HG03469 (cell line): ENCODE results near the gene FARS2.
"Not testable (repeated sequence)": the region's sequence is repeated elsewhere in the genome, so short reads cannot be mapped to it uniquely, and the experiment has no call there.

Experiments
- ATAC-seq: cut with Tn5 transposase; IDR thresholded peaks from one replicate; pipeline ENCODE4 v1.9.1; 2021; ENCODE audit warnings: mild to moderate bottlenecking, moderate library complexity, moderate number of reproducible peaks; ENCODE audit not compliant: unreplicated experiment

Gene FARS2

DNA sequence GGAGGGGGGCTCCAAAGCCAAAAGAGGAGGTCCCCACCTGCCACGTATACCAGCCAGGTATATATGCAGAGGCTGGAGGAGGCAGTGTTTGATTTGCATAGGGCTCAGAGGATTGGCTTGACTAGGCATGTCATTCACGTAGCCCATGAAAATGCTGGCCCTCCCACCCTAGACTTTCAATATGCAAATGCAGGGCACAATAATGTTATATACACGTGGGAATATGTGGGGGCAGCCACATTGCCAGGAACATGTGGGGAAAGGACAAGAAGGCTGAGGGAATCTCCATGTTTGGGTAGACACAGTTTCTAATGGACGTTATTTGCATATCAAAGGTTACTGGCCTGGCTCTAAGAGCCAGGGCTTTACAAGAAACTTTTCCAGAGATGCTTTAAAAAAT is 301.8 kb downstream of the FARS2 start:
- ATAC-seq = no peak

DNA sequence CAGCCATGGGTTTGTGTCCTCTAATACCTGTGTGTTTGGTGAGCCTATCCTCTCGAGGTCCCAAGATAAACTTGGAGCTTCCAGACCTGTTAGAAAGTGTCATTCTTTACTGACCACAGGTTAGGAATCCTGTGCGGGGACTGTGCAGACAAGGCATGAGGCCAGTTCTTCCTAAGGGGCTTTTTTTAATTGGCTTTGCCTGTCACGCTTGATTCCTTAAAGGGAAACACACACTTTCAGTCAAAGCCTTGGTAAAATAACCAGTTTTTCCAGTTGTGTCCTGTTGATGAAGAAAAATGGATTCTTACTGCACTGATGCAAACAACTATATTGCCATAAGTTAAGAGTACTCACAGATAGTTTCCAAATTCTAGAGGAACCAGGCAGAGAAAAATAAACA is 303.4 kb downstream of the FARS2 start:
- ATAC-seq = not testable (repeated sequence)

DNA sequence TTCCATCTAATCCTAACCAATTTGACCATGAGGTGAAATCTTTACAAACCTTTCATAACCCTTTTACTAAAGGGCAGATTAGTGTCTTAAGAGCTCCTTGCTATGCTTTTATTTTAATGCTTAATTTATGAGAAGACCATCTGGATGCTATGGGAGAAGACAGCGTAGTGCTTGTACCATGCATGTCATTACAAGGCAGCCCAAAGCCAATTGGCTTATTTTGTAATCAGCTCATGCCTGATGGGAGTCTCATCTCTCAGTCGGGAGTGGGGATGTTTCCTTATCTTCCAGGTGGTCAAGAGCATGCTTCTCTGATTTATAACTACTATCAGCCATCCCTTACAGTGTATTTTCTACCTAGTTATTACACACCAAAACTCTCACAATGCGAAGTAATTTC is 304.7 kb downstream of the FARS2 start:
- ATAC-seq = no peak

DNA sequence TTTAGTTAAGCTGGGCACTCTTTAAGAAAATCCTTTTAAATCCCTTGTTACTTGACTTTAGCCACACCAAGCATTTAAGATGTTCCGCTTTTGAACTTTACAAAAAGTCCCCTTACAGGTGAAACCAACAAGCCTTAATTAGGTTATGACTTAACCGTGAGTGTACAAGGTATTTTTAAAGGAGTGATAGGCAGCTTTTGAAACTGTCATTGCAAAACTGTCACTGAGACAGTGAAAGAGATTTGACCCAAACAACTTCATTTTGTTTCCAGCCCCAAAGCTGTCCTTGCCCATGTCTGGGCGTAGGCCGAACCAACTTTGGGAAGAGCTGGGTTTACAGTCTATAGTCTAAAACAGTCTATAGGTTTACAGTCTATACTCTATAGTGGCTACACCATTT is 305.4 kb downstream of the FARS2 start:
- peak; percentile 55 for ATAC-seq

DNA sequence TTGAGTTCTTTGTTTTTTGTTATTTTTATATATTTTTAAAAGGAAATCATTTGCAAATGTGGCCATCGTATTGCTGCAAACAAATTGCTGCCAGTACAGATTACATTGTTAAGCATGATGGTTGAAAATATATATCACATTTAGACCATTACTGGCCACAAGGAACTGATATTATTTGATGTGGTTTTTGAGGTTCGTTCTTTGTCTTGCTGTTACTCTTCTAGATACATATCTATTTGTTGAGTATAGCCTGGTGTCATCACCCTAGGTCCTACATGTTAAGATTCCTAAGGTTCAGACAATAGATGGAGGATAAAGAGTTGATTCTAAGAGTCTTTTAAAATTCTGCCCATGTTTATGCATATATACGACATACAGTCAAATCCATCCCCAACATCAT is 306.0 kb downstream of the FARS2 start:
- ATAC-seq = no peak

DNA sequence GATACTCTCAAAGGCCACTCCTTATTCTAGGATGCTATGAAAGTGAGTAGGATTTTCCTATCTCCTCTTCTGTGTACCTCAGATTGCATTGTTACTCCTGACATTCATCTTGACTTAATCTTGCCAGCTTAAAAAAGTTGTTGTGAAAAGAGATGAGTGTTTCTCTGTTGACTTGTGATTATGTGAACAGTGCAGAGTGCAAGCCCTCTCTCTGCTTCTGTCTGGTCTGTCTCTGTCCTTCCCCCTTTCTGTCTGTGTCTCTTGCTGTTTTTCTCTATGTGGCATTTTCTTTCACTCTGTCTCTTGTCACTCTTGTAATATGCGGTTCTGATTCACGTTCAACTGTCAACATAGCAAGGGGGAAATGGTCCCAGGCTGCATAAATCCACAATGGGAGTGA is 306.6 kb downstream of the FARS2 start:
- no peak for ATAC-seq

DNA sequence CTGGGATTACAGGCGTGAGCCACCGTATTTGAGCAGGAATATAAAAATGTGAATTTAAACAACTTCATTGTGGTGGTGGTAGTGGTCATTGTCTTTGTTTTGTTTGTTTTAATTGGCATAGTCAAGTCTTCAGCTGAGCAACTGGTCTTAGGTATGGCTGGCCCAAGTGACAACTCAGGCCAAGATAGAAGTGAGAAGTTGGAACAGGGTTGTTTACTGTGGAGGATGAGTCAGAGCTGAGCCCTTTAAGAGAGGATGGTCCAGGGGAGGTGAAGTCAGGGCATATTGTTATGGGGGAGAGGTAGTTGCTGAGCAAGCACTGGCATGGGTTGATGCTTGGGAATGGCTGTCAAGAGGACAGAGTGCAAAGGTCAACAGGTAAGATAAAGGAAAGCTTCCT is 308.2 kb downstream of the FARS2 start:
- ATAC-seq = no peak

DNA sequence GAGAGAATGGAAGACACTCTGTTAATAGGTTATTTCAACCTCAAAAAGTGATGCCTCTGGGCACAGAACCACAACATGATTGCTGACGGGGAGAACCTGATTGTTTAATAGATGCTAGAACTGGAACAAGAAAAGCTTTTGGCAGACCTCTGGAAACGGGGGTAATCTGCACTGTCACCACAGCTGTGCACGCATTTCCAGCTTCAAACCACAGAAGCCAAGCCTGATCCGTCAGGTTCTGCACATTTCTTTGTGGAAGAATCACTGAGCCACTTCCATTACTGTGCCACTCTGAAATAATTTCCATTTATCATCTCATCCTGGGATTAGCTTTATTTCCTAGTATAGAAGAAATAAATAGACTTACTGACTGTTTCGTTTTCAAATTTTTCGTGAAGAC is 309.3 kb downstream of the FARS2 start:
- no peak for ATAC-seq

DNA sequence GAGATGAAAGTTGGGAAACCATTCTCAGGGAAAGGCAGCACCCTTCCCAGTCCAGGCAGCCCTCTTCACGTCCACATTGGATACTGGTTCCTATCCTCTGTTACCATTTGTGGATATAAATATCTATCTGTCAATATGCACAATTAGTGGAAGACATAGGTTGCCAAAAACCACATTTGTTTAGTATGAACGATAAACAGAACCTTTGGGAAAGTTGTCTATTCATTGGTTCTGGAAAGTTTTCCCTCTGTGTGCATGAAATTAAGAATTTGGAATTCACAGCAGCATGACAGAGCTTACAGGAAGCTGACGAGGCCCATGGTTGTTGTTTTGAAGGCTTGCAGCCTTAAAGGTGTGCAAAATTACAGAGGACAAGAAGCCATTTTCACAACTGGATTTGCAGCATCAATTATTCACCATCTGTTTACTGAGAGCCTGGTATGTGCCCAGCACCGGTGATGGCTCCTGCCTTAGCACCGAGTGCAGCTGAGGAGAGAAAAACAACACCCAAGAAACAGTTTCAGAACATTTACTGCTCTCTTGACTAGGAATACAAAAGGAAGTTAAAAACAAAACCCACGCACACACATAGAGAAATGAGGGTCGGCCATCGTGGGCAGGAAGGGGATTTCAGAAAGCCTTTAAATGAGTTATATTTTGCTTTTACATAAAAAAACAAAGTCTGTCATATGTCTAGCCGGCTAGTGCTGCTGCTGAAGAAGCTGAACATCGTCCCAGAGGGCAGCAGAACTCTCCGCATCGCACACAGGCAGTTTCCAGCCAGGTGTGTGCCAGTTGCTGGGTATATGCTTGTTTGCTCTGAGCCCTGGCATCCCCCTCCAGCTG is 319.6 kb downstream of the FARS2 start:
- ATAC-seq = no peak

DNA sequence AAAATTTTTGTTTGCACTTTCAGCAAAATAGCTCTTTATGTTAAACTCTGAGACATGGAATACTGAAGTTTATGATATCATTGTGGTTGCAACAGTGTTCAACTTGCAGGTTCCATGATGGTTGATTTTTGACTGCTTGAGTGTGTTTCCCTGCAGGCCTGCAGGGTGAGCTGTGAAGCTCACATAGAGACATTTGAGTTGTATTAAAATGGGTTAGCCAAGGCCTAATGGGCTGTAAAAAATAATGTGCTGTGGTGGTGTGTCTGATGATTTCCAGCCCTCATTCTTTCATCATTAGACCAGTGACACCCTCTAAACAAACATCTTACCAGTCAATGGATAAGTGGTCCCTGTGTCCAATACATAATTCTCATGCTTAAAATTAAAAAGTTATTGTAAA is 321.4 kb downstream of the FARS2 start:
- ATAC-seq = no peak

DNA sequence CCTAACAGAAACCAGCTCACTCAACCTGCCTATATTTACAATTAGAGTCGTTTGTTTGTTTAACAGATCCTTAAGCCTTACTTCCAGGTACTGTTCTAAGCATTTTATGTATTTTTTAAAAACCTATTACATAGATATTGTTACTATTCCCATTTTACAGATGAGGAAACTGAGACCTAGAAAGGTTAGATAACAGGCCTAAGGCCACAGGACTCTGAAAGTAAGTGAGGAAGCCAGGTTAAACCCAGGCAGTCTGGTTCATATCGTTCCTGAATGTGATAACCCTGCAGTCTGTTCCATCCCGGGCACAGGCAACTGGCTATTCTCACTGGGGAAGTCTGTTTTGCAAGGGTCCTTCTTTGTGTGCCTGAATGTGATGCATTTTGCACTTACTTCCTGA is 322.2 kb downstream of the FARS2 start:
- ATAC-seq = no peak

DNA sequence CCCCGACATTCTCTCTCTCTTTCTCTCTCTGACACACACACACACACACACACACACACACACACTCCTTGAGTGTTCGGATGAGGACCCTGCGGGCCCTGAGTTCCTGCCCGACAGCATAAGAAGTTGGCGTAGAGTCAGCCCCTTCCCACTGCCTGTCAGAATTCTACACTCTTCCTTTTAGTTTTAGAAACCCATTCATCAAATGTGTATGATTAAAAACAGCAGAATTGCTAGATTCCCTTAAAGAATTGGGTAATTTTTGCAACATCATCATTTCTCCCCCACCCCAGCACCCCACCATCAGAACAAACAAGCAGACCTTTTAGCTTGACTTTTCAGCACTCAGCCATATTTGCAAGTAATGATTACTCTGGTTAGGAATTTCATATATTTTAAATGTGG is 322.8 kb downstream of the FARS2 start:
- no peak for ATAC-seq

DNA sequence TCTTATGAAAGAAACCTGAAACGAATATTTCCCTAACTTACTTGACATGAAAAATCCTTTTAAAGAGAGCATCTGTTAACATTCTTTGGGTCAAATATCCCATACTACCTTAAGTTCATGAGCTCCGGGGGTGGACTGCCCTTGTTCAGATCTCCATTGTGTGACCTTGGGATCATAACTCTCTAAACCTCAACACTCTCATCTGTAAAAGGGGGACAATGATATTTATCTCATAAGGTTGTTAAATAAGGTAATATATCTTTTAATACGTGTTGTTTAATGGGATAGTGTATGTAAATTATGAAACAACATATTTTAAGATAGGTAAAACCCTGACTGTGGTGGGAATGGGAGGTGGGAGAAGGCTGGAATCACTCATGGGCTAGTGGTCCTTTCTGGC is 326.3 kb downstream of the FARS2 start:
- ATAC-seq = no peak

DNA sequence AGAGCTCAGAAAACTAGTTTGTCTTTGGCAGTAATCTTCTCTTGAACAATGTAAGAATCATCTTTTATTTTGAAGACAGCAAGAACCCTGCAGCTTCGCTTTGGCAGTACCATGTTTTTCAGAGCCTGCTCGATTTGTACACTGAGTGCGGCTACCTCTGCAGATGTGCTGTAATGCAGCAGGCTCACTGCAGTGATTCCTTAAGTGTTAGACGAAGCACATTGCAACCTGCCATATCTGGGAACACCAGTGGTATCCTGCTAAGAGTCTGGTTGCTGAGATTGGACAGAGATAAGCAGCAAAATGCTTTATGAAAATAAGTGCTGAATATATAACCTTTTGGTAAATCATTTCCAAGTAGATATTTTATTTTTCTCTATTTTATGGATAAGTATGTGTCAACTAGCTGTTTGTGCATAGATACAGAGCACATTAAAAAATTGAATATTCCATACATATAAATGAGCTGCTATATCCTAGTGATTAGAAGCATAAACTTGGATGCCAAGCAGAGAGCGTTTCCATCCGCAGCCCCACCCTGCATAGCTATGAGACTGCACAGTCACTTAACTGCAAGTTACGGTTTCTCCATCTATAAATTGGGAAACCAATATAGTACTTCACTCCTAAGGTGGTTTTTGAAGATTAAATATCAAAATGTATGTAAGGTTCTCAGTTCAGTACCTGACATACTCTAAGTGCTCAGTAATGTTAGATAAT is 328.3 kb downstream of the FARS2 start:
- no peak for ATAC-seq

DNA sequence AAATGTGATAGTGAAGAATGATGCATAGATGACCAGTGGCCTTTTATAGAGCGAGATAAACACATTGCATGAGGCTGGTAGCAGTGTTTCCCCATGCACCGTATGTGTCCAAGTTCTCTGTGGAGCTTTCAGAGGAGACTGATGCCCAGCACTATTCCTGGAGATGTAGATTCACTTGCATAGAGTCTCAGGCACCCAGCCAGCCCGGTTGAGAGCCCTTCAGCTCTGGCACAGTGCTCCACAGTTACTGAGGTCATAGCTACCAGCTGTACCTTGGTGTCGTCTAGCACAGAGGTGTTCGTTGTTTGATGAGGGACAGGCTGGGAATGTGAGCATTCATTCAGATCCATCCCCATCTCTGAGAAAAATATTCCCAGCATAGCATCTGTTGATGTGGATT is 328.9 kb downstream of the FARS2 start:
- no peak for ATAC-seq

DNA sequence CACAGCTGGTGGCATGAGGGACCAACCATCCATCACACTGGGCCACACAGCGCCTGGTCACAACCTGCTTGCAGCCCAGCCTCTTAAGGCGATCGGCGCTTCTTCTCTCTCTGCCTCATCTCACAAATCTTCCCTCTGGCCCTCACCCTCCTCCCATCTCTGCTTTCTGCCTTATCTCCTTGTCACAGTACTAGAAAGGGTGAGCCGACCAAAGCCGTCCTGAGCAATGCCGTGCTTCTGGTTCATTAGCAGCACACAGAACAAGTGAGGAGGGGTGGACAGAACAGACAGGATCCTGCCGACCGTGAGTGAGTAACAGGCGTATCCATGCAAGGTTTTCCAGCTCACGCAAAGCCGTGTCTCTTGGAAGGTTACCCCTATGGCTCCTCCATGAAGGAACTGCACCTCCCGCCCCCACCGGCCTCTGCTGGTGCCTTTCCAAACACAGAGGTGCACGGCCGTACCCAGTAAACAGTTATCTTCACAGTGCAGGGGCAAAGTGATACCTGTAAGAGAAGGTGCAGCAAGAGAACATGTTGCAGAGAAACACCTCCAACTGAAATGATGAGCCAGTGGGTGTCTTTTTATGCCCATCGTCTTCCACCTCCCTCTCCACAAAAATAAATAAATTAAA is 331.7 kb downstream of the FARS2 start:
- no peak for ATAC-seq

DNA sequence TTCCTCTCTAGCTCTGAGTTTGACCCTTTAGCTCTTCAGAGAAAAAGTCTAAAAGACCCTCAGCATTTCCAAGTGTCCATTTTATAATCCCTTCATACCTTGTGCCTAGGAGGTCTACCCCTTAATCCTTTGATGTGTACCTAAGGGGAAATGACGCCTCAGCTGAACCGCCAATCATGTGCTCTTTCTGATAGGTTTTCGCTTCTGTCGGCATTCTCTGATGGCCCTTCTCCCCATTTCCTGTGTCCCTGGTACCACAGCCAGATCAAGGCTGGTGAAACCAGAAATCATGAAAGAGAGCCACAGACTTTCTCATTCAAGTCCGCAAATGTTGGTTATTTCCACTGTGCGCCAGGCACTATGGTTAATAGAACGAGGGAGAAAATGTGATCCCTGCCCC is 333.9 kb downstream of the FARS2 start:
- no peak for ATAC-seq

DNA sequence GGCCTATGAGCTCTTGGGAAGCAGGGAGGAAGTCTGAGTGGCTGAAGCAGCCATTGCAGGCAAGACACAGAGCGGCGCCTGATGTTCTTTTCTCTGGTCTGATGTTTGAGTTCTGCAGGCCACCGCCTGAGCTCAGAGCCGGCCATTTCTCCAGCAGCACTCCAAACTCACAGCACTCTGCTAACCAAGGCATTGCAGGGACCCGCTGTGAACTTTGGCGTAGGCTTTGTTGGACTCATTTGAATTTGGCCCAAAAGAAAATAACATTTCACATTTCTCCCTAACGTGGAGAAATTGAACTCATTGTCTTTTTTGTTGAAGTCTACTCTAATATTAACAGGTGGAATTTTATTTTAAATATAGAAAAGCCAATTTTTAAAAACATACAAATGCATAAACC is 336.1 kb downstream of the FARS2 start:
- ATAC-seq = no peak

DNA sequence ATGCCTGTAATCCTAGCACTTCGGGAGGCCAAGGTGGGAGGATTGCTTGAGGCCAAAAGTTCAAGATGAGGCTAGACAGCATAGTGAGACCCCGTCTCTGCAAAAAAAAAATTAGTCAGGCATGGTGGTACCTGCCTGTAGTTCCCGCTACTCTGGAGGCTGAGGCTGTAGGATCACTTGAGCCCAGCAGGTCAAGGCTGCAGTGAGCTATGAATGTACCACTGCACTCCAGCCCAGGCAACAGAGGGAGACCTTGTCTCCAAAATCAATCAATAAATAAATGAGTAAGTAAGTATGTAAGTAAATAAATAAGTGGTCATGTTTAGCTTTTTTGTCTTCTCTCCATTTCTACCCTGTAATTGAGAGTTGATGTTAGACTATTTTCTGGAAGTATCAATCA is 336.8 kb downstream of the FARS2 start:
- no peak for ATAC-seq

DNA sequence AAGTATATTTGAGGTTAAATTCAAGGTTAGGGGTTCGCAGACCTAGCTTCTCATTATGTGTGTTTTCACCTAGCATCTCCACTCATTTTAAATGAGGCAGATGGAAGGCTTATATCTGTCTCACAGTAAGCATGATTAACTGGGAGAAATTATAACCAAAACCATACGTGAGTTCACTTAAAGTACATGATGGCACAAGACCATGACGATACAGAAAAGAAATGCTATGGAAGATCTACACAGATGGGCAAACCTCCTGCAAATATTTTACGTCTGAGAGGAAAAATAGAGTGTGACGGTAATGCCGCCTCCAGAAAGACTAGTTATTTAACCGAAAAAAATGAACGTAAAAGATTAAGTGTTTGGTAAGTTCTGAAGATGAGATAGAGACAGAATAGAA is 337.8 kb downstream of the FARS2 start:
- no peak for ATAC-seq

DNA sequence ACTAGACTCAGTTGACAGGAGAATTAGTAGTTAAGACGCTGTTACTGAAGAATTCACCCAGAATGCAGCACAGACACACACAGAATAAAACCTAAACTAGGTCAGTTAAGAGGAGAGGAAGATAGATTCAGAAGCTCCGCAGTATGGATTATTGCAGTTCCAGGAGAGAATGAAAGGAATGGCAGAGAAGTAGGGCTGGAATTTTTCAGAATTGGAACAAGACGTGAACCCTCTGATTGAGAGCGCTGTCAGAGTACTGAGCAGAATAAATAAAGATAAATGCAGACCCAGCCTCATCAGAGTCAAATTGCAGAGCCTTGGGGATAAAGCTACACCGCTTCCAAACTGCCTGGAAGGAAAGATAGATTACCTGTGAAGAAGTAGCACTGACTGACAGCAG is 344.6 kb downstream of the FARS2 start:
- no peak for ATAC-seq

DNA sequence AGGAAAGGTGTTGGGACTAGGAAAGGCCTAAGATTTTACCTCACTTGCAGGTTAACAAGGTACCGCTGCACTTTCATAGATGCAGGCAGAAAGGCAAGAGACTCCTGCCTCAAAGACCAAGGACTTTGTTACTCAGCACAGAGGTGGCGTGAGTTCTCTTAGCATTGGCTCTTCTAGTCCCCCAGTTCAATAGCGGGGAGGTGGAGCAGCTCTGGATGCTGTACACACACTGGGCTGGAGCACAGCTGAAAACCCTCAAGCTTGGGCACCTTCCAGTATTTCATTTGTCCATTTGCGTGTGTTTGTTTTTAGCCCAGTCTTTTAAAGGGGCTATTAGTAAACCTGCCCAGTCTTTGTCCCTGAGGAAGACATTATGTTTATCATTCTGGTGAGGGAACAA is 345.2 kb downstream of the FARS2 start:
- no peak for ATAC-seq
